Naive thymus-derived CD4-positive, alpha-beta T cell (primary cell): ENCODE measurements around the gene BCAS4. TPM values are rescaled to one million over a fixed set of nuclear protein-coding genes. Genes with fewer than 3 reads are reported as not detected.

Experiments
- ATAC-seq: fragments of 150-1000 bp; cut with Tn5 transposase; 2 replicates; pipeline ENCODE4 v1.10.0; 2021; ENCODE audit warnings: mild to moderate bottlenecking, moderate library complexity
- CTCF ChIA-PET: fragments of 350-600 bp; sonication (Branson Sonifier 250); formaldehyde crosslinking; loops from one replicate; lab custom pipeline; 2021; ENCODE audit warnings: antibody characterized with exemption; lab: Charles Lee
- POLR2A ChIA-PET: fragments of 350-600 bp; sonication (Branson Sonifier 250); formaldehyde crosslinking; loops from one replicate; lab custom pipeline; 2021; ENCODE audit warnings: antibody characterized with exemption, inconsistent platforms; lab: Charles Lee
- DNase-seq, 9 donors: peaks; one replicate each; pipeline versions ENCODE4 v3.0.0 to v3.0.0-alpha.2; 2020 to 2022; ENCODE audit warnings: mixed read lengths in 1 of 9
- H3K27ac ChIP-seq: one replicate; pipeline ENCODE4 v1.7.0; 2013; ENCODE audit warnings: mild to moderate bottlenecking, low read depth, low read length, moderate library complexity
- H3K27me3 ChIP-seq, 2 donors: one replicate each; pipeline ENCODE4 v1.7.0; 2013; ENCODE audit warnings: low read length in 2 of 2, mild to moderate bottlenecking in 2 of 2, moderate library complexity in 2 of 2; ENCODE audit not compliant: control insufficient read depth in 2 of 2, insufficient read depth in 2 of 2
- H3K36me3 ChIP-seq, 3 experiments: 1 replicate in 2 of 3; 2 replicates in 1 of 3; pipeline ENCODE4 v1.7.0; 2013; ENCODE audit warnings: low read length in 3 of 3, mild to moderate bottlenecking in 3 of 3, moderate library complexity in 1 of 3; ENCODE audit not compliant: insufficient read depth in 3 of 3, control insufficient read depth in 2 of 3
- H3K4me1 ChIP-seq, 2 donors: one replicate each; pipeline ENCODE4 v1.7.0; 2013; ENCODE audit warnings: low read length in 2 of 2, mild to moderate bottlenecking in 2 of 2, moderate library complexity in 1 of 2; ENCODE audit not compliant: control insufficient read depth in 2 of 2, insufficient read depth in 2 of 2
- H3K4me3 ChIP-seq: 2 replicates; pipeline ENCODE4 v1.7.0; 2013; ENCODE audit warnings: mild to moderate bottlenecking, low read length
- H3K9me3 ChIP-seq, 3 experiments: 1 replicate in 2 of 3; 2 replicates in 1 of 3; pipeline ENCODE4 v1.7.0; 2013; ENCODE audit warnings: low read length in 3 of 3; ENCODE audit not compliant: control insufficient read depth in 2 of 3
- H3K27ac Mint-ChIP-seq, 9 donors: one replicate each; pipeline ENCODE4 v1.8.0; 2020 to 2022; ENCODE audit warnings: mixed read lengths in 9 of 9, mild to moderate bottlenecking in 8 of 9, moderate library complexity in 5 of 9, inconsistent platforms in 2 of 9
- H3K27me3 Mint-ChIP-seq, 5 donors: one replicate each; pipeline ENCODE4 v1.8.0; 2021 to 2022; ENCODE audit warnings: mixed read lengths in 5 of 5, mild to moderate bottlenecking in 1 of 5
- H3K36me3 Mint-ChIP-seq, 5 donors: one replicate each; pipeline ENCODE4 v1.8.0; 2020 to 2022; ENCODE audit warnings: mixed read lengths in 5 of 5, mild to moderate bottlenecking in 3 of 5, inconsistent platforms in 1 of 5
- H3K4me1 Mint-ChIP-seq, 7 donors: one replicate each; pipeline ENCODE4 v1.8.0; 2020 to 2022; ENCODE audit warnings: mixed read lengths in 7 of 7, mild to moderate bottlenecking in 3 of 7, inconsistent platforms in 1 of 7
- H3K4me3 Mint-ChIP-seq, 10 donors: one replicate each; pipeline ENCODE4 v1.8.0; 2020 to 2022; ENCODE audit warnings: mild to moderate bottlenecking in 10 of 10, mixed read lengths in 10 of 10, moderate library complexity in 6 of 10, inconsistent platforms in 2 of 10
- H3K9me3 Mint-ChIP-seq, 11 donors: one replicate each; pipeline ENCODE4 v1.8.0; 2020 to 2022; ENCODE audit warnings: mixed read lengths in 11 of 11, mild to moderate bottlenecking in 4 of 11, inconsistent platforms in 1 of 11, moderate library complexity in 1 of 11
- intact Hi-C, 2 donors: fragments of 100-400 bp; cut with micrococcal nuclease; formaldehyde crosslinking; loops; one replicate each; pipeline ENCODE4 v1.15.1; 2023
- polyA plus RNA-seq, 2 donors: library from polyadenylated mRNA; unstranded; fragments of 300-500 nt; fragmentation: Illumina TruSeq; gene quantifications; one replicate each; pipeline ENCODE4 v1.2.3, GENCODE V29; 2021
- total RNA-seq, 6 experiments: library from RNA in 5 of 6; stranded (reverse) in 5 of 6; gene quantifications; 1 replicate in 5 of 6; 2 replicates in 1 of 6; pipeline ENCODE4 v1.2.3 and lab custom pipeline; 2021 to 2026

Gene BCAS4
- total and polyA plus RNA-seq, 7 experiments from 2014 or later, result 5.5 to 54.0 (median 24.1) TPM

DNA sequence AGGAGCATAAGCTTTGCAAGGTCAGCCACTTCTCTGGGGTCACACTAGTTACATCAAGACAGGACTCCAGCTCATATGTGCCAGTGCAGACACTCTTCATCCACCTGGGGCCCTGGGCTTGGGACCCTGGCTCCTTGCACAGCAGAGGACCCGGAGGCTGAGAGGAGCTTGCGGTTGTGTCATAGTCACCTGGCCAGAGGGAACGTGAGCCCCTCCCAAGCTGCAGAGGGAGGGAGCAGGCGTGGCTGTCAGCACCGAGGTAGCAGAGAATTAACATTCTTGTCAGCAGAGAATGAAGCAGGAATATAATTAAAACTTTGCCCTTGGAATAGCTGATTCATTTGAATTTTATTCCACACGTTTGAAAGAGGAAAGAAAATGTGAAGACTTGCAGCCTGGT, 36.8 kb downstream of the BCAS4 start:
- ChIA-PET POLR2A (interaction anchor here (1.2 to 1.7 kb wide), 2 partner anchors 9 to 14 kb away, joined by 3 to 6 read pairs; no protein-coding TSS in a partner anchor), CTCF (no interaction called here)
- no peak overlapping the region for H3K4me3 ChIP-seq
- no peak overlapping the region for H3K27ac ChIP-seq
- peaks cover 2 to 63% (median 22%) of the 10 kb centered on the region in 5 donors for H3K36me3 Mint-ChIP-seq
- DNase-seq (no peak), ATAC-seq (no peak)
- no peaks in the 10 kb centered on the region for H3K9me3 ChIP-seq
- H3K9me3 Mint-ChIP-seq, result no peaks in the 10 kb centered on the region
- no peaks in the 10 kb centered on the region for H3K4me1 ChIP-seq
- intact Hi-C loops, result loop anchor here in 1 of 2 donors (5.0 kb wide), 1 partner anchor 39 kb away; no protein-coding TSS in a partner anchor
- peaks cover 0 to 55% (median 3%) of the 10 kb centered on the region in 3 experiments for H3K36me3 ChIP-seq
- no peaks in the 10 kb centered on the region for H3K27me3 Mint-ChIP-seq
- H3K4me1 Mint-ChIP-seq, result peaks cover 0 to 7% (median 0%) of the 10 kb centered on the region in 7 donors
- peak overlapping the region in 2 of 9 donors; percentile 28 to 32 for H3K27ac Mint-ChIP-seq
- H3K4me3 Mint-ChIP-seq, result no peak overlapping the region
- no peaks in the 10 kb centered on the region for H3K27me3 ChIP-seq

DNA sequence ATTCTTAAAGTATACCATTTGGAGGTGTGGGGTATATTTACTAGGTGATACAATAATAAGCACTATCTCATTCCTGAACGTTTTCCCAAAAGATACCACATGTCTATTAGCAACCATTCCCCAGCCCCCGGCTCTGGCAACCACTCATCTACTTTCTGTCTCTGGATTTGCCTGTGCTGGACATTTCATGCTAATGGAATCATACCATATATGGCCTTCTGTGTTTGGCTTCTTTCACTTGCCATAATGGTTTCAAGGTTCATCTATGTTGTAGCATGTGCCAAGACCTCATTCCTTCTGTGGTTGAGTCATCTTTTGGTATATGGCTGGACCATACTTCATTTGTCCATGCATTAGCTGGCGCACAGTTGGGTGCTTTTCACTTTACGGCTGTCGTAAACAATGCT, 39.7 kb downstream of the BCAS4 start:
- Mint-ChIP-seq H3K9me3 (no peaks in the 10 kb centered on the region), H3K4me3 (no peak overlapping the region), H3K27me3 (no peaks in the 10 kb centered on the region), H3K27ac (no peak overlapping the region), H3K4me1 (peaks cover 0 to 12% (median 0%) of the 10 kb centered on the region in 7 donors), H3K36me3 (peaks cover 0 to 57% (median 20%) of the 10 kb centered on the region in 5 donors)
- no peaks in the 10 kb centered on the region for H3K4me1 ChIP-seq
- POLR2A ChIA-PET, result interaction anchor here (0.7 kb wide), 1 partner anchor 274 kb away, joined by 5 read pairs; no protein-coding TSS in a partner anchor
- H3K27ac ChIP-seq, result no peak overlapping the region
- H3K4me3 ChIP-seq, result no peak overlapping the region
- ATAC-seq (no peak), DNase-seq (no peak)
- H3K36me3 ChIP-seq, result peaks cover 0 to 66% (median 3%) of the 10 kb centered on the region in 3 experiments
- CTCF ChIA-PET, result no interaction called here
- intact Hi-C loops, result loop anchor here in 1 of 2 donors (5.0 kb wide), 1 partner anchor 42 kb away; no protein-coding TSS in a partner anchor
- H3K9me3 ChIP-seq, result no peaks in the 10 kb centered on the region
- no peaks in the 10 kb centered on the region for H3K27me3 ChIP-seq

DNA sequence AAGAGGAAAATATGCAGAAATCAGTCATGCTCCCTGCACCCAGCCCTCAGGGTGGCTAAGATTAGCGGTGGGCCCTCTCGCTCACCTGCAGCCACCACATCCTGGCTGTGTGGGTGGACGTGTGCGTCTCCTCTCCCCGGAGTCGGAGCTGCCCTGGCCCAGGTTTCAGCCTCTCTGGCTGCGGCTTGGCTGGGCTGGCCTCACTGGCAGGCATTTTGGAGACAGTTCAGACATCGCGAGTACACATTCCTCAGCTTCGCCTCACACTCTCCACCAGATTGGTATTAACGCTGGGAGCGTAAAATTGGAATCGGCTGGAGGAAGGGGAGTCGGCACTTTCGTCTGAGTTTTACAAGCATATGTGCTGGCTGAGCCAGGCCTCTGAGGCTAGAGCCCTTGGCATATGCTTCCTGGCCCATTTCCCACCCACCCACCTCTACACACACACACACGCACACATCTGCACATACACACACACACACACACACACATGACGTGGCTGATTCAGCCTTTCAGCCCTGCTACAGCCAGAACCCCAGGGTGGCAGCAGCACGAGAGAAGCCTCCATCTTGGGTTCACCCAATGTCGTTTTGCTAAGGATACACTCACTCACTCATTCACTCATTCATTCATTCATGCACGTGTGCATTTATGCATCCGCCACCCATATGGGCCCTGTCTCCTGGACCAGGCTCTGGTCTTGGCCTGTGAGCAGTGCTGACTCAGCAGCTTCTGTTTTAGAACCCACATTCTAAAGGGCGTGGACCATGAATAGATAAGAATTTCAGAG, 42.9 kb downstream of the BCAS4 start:
- H3K4me1 Mint-ChIP-seq, result peaks cover 0 to 12% (median 0%) of the 10 kb centered on the region in 7 donors
- no peaks in the 10 kb centered on the region for H3K27me3 Mint-ChIP-seq
- H3K27me3 ChIP-seq, result no peaks in the 10 kb centered on the region
- H3K4me1 ChIP-seq, result no peaks in the 10 kb centered on the region
- no peak overlapping the region for H3K4me3 ChIP-seq
- intact Hi-C loops, result no loop called here
- no peaks in the 10 kb centered on the region for H3K9me3 Mint-ChIP-seq
- no peak overlapping the region for H3K4me3 Mint-ChIP-seq
- peak overlapping the region in 1 of 9 donors; percentile 16 for H3K27ac Mint-ChIP-seq
- peaks cover 0 to 53% (median 0%) of the 10 kb centered on the region in 3 experiments for H3K36me3 ChIP-seq
- ChIA-PET CTCF (no interaction called here), POLR2A (no interaction called here)
- DNase-seq, result no peak
- H3K36me3 Mint-ChIP-seq, result peaks cover 0 to 39% (median 8%) of the 10 kb centered on the region in 5 donors
- no peak overlapping the region for H3K27ac ChIP-seq
- no peak for ATAC-seq
- H3K9me3 ChIP-seq, result no peaks in the 10 kb centered on the region

DNA sequence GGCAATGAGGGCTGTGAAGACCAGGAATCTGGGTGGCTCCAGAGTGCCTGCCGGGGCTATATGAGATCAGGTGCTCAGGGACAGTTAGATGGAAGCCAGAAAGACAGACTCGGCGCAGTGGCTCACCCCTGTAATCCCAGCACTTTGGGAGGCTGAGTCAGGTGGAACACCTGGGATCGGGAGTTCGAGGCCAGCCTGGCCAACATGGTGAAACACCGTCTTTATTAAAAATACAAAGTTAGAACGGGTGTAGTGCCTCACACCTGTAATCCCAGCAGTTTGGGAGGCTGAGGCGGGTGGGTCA, 43.4 kb downstream of the BCAS4 start:
- Mint-ChIP-seq H3K4me1 (peaks cover 0 to 12% (median 0%) of the 10 kb centered on the region in 7 donors), H3K27me3 (no peaks in the 10 kb centered on the region), H3K27ac (no peak overlapping the region), H3K4me3 (no peak overlapping the region), H3K9me3 (no peaks in the 10 kb centered on the region), H3K36me3 (peaks cover 0 to 38% (median 7%) of the 10 kb centered on the region in 5 donors)
- Histone ChIP-seq H3K4me3 (no peak overlapping the region), H3K27me3 (no peaks in the 10 kb centered on the region), H3K9me3 (no peaks in the 10 kb centered on the region), H3K27ac (no peak overlapping the region), H3K36me3 (peaks cover 0 to 53% (median 0%) of the 10 kb centered on the region in 3 experiments), H3K4me1 (no peaks in the 10 kb centered on the region)
- ATAC-seq (no peak), DNase-seq (no peak)
- intact Hi-C loops, result no loop called here
- ChIA-PET POLR2A (interaction anchor here (0.6 to 1.4 kb wide), 2 partner anchors 44 to 730 kb away, joined by 3 read pairs; partner anchors contain the start of gene BCAS4), CTCF (no interaction called here)

DNA sequence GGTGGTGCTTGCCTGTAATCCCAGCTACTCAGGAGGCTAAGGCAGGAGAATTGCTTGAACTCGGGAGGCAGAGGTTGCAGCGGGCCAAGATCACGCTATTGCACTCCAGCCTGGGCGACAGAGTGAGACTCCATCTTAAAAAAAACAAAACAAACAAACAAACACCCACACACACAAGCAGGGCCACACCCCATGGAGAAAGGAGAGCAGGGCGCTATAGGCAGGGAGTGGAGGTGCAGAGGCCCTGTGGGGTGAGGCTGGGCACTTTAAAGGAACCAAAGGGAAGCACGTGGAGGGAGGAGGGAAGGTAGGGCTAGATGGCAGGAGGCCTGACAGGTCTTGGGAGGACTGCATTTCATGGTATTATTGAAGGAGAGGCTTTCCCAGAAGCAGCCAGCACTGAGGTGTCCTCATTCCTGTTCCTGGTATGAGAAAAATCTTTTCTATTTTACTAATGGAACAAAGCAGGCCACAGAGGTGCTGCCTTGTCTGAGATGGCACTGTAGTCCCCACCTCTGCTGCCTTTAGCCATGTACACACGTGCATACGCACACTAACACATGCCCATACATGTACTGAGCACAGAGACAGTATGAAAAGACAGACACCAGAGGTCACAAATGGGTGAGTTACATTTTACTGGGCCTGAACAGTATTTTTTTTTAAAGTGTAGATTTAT, 44.0 kb downstream of the BCAS4 start:
- intact Hi-C loops, result no loop called here
- H3K36me3 ChIP-seq, result peaks cover 0 to 53% (median 0%) of the 10 kb centered on the region in 3 experiments
- H3K27me3 Mint-ChIP-seq, result no peaks in the 10 kb centered on the region
- CTCF ChIA-PET, result interaction anchor here (0.7 kb wide), 1 partner anchor 48 kb away, joined by 4 read pairs; no protein-coding TSS in a partner anchor
- no peak overlapping the region for H3K27ac ChIP-seq
- no peak overlapping the region for H3K4me3 Mint-ChIP-seq
- peaks cover 0 to 12% (median 0%) of the 10 kb centered on the region in 7 donors for H3K4me1 Mint-ChIP-seq
- no peak for DNase-seq
- POLR2A ChIA-PET, result interaction anchor here (0.6 to 1.4 kb wide), 2 partner anchors 44 to 730 kb away, joined by 3 read pairs; partner anchors contain the start of gene BCAS4
- H3K4me3 ChIP-seq, result no peak overlapping the region
- no peaks in the 10 kb centered on the region for H3K9me3 ChIP-seq
- peaks cover 0 to 42% (median 7%) of the 10 kb centered on the region in 5 donors for H3K36me3 Mint-ChIP-seq
- H3K4me1 ChIP-seq, result no peaks in the 10 kb centered on the region
- H3K27ac Mint-ChIP-seq, result peak overlapping the region in 1 of 9 donors; percentile 56
- no peaks in the 10 kb centered on the region for H3K27me3 ChIP-seq
- no peaks in the 10 kb centered on the region for H3K9me3 Mint-ChIP-seq
- no peak for ATAC-seq

DNA sequence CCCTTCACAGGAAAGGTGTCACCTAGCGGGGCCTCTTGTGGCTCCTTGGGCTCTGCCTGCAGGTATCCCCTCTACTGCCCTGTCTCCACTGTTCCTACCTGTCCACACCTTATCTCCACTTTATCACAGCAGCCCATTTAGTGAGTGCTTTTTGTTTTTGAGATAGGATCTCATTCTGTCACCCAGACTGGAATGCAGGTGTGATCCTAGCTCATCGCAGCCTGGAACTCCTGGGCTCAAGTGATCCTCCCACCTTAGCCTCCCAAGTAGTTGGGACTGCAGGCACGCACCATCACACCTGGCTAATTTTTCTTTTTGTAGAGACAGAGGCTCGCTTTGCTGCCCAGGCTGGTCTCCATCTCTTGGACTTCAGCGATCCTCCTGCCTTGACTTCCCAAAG, 48.0 kb downstream of the BCAS4 start:
- Histone ChIP-seq H3K9me3 (no peaks in the 10 kb centered on the region), H3K36me3 (peaks cover 0 to 52% (median 0%) of the 10 kb centered on the region in 3 experiments), H3K27me3 (no peaks in the 10 kb centered on the region), H3K4me3 (no peak overlapping the region), H3K4me1 (peaks cover 0 to 9% of the 10 kb centered on the region in 2 donors), H3K27ac (no peak overlapping the region)
- Mint-ChIP-seq H3K4me3 (no peak overlapping the region), H3K4me1 (peaks cover 0 to 24% (median 0%) of the 10 kb centered on the region in 7 donors), H3K27ac (peak overlapping the region in 1 of 9 donors; percentile 33), H3K27me3 (no peaks in the 10 kb centered on the region), H3K36me3 (peaks cover 0 to 22% (median 4%) of the 10 kb centered on the region in 5 donors), H3K9me3 (no peaks in the 10 kb centered on the region)
- CTCF ChIA-PET, result no interaction called here
- ATAC-seq, result no peak
- intact Hi-C loops, result loop anchor here in 1 of 2 donors (10.0 kb wide), 1 partner anchor 48 kb away; the partner anchor contains the start of gene BCAS4
- no peak for DNase-seq
- POLR2A ChIA-PET, result no interaction called here
